Heart right ventricle (tissue), 16 donors: ENCODE data around the gene FKBP2. TPM values are rescaled to one million over a fixed set of nuclear protein-coding genes. Genes with fewer than 3 reads are reported as not detected.

ENCODE experiments used
- ATAC-seq, 8 donors: fragments of 200-7000 bp; cut with Tn5 transposase; one replicate each; pipeline ENCODE4 v1.9.1; 2020; ENCODE audit warnings: mild to moderate bottlenecking in 8 of 8, moderate library complexity in 8 of 8, moderate number of reproducible peaks in 1 of 8
- DNase-seq, 2 donors: peaks; one replicate each; pipeline ENCODE4 v3.0.0-alpha.2; 2020
- H3K27ac ChIP-seq, 10 donors: fragments of 200-600 bp; sonication (generic) in 2 of 10; one replicate each; pipeline versions ENCODE4 v1.5.0 to v1.8.0; 2020 to 2022; ENCODE audit warnings: mild to moderate bottlenecking in 3 of 10
- H3K27me3 ChIP-seq, 7 donors: fragments of 200-600 bp; one replicate each; pipeline ENCODE4 v1.8.0; 2021 to 2022; ENCODE audit warnings: mild to moderate bottlenecking in 2 of 7
- H3K36me3 ChIP-seq, 9 donors: fragments of 200-600 bp; sonication (generic) in 1 of 9; one replicate each; pipeline versions ENCODE4 v1.5.0 to v1.8.0; 2020 to 2022; ENCODE audit warnings: mild to moderate bottlenecking in 2 of 9
- H3K4me1 ChIP-seq, 9 donors: fragments of 200-600 bp; sonication (generic) in 1 of 9; one replicate each; pipeline versions ENCODE4 v1.5.0 to v1.8.0; 2020 to 2022; ENCODE audit warnings: mild to moderate bottlenecking in 4 of 9
- H3K4me3 ChIP-seq, 10 donors: fragments of 200-600 bp; sonication (generic) in 2 of 10; one replicate each; pipeline versions ENCODE4 v1.5.0 to v1.8.0; 2020 to 2022; ENCODE audit warnings: mild to moderate bottlenecking in 7 of 10, moderate library complexity in 2 of 10
- H3K9me3 ChIP-seq, 11 donors: fragments of 200-600 bp in 10 of 11; sonication (generic) in 2 of 11; one replicate each; pipeline versions ENCODE4 v1.5.0 to v1.8.0; 2013 to 2022; ENCODE audit warnings: mild to moderate bottlenecking in 2 of 11, control low read depth in 1 of 11, moderate library complexity in 1 of 11
- WGBS, 2 donors: extraction: QIAGEN DNeasy Blood & Tissue Kit; methylation state at CpG; one replicate each; pipeline ENCODE4 v1.1.7; 2013; ENCODE audit warnings: inconsistent platforms in 1 of 2; 5-methylcytosine and 5-hydroxymethylcytosine counted together
- intact Hi-C, 10 donors: fragments of 100-400 bp; cut with DNase I; formaldehyde crosslinking; loops; one replicate each; pipeline versions ENCODE4 v1.11.1 to v1.14.2; 2022
- polyA plus RNA-seq, 2 donors: library from polyadenylated mRNA; stranded (reverse); fragments of 200-250 nt; gene quantifications; one replicate each; pipeline ENCODE4 v1.2.3, GENCODE V29; 2013
- total RNA-seq, 10 donors: library from RNA; stranded (reverse); fragmentation: NEBNext Ultra II Directional in 3 of 10; extraction: Animal tissue kit (Norgen Biotek cat#: 25700) in 3 of 10; gene quantifications; one replicate each; pipeline versions ENCODE4 v1.2.1 to v1.2.4, GENCODE V29; 2021 to 2023
- TF ChIP-seq, protein P1 (sequence below), 9 donors: fragments of 200-600 bp; sonication (generic) in 2 of 9; IDR thresholded peaks; one replicate each; pipeline versions ENCODE4 v1.5.0 to v1.8.0; 2021 to 2022; ENCODE audit warnings: antibody characterized with exemption in 9 of 9, mild to moderate bottlenecking in 5 of 9, moderate library complexity in 1 of 9
- donor health status: Arrhythmogenic right ventricular cardiomyopathy.
- donor health status: ischemic (EF 13 %, LVEDD 7.1; RV severe dilation, severe dysfunction).
- donor health status: healthy with polysubstance abuse.
- donor health status: DM: no; HTN: yes; CAD: no.
- donor health status: DM: no; HTN: no; CAD: no.
- donor health status: ischemic (EF 25% LVEDD 6.9; RV normal size, moderate dysfunction).
- donor health status: ischemic (EF 25% LVEDD 5.7; RV mildly dilated, moderate dysfunction).
- donor health status: healthy.
- donor health status: DM: yes; HTN: yes; CAD: no.
- donor health status: Ischemic cardiomyopathy.
- donor health status: ischemic (EF 35%, LVEDD 5.7; RV mildly dilated, moderate dysfunction).
- donor health status: nonischemic (EF 11% LVEDD 7.7; RV severe dilation, severe dysfunction).
- donor health status: DM: yes; HTN: yes; CAD: no.
- donor health status: PGD.
- donor health status: ischemic (EF 29% LVEDD 5.4; RV normal size, mild dysfunction).
- donor health status: nonischemic (EF 23%, LVEDD 6.1; RV moderate dilation, normal function).

Gene FKBP2
- total and polyA plus RNA-seq, 12 donors: 40.2 to 404 (median 49.4) TPM

- DNase-seq (no peak), ATAC-seq (peak in 4 of 8 donors; percentile 1 to 15 (median 3))
- peaks cover 7 to 55% (median 39%) of the 10 kb centered on the region in 9 donors for H3K4me1 ChIP-seq
- TF ChIP-seq, protein P1, sequence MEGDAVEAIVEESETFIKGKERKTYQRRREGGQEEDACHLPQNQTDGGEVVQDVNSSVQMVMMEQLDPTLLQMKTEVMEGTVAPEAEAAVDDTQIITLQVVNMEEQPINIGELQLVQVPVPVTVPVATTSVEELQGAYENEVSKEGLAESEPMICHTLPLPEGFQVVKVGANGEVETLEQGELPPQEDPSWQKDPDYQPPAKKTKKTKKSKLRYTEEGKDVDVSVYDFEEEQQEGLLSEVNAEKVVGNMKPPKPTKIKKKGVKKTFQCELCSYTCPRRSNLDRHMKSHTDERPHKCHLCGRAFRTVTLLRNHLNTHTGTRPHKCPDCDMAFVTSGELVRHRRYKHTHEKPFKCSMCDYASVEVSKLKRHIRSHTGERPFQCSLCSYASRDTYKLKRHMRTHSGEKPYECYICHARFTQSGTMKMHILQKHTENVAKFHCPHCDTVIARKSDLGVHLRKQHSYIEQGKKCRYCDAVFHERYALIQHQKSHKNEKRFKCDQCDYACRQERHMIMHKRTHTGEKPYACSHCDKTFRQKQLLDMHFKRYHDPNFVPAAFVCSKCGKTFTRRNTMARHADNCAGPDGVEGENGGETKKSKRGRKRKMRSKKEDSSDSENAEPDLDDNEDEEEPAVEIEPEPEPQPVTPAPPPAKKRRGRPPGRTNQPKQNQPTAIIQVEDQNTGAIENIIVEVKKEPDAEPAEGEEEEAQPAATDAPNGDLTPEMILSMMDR (IDR thresholded peaks at IDR 0.05): no peak
- H3K9me3 ChIP-seq: no peaks in the 10 kb centered on the region
- intact Hi-C loops: loop anchor here in 3 of 10 donors (5.0 kb wide), 2 partner anchors 89 to 94 kb away; partner anchors contain the start of gene CATSPERZ (in 1 of the 3)
- no peaks in the 10 kb centered on the region for H3K27me3 ChIP-seq
- peak overlapping the region; percentile 82 to 99 (median 91) for H3K27ac ChIP-seq
- peak overlapping the region in 9 of 10 donors; percentile 28 to 76 (median 51) for H3K4me3 ChIP-seq
- peaks cover 0 to 72% (median 18%) of the 10 kb centered on the region in 9 donors for H3K36me3 ChIP-seq
- 75 to 85% methylated on average over 23 of the region's 23 CpGs for WGBS, 2 donors
These were observed 32.7 kb upstream of the FKBP2 start for GRCh38 chr11:64208086-64208795.

DNA sequence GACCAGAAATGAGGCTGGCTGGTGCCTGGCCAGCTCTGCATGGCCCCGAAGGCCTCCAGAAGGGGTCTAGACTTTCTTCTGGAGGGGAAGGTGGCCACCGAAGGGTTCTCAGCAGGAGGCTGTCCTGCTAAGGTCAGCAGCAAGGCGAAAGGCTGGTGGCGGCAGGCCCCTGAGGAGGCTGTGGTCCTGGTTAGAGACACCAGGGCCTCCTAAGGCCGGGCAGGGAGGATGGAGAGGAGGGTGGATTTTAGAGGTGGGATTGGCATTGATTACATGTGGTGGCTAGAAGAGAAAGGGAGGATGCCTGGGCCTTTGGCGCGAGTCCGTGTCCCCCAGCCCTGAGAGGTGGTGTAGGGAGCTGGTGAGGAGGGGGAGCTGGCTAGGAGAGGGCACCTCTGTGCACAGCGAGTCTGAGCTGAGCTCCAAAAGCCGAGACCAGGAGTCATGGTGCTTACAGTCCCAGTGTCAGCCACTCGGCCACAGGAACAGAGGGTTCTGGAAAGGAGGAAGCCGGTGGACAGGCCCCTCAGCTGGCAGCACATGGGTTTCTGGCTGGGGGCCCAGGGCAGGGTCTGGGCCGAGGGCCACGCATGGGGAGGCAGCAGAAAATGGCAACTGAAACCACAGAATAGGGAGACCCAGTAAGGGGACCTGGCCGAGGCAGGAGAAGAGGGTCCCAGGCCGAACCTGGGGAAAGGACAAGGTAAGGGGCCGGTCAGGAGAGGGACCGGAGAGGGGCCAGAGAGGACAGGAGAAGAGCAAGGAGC, 31.9 kb upstream of the FKBP2 start:
- Histone ChIP-seq H3K4me1 (peaks cover 7 to 55% (median 39%) of the 10 kb centered on the region in 9 donors), H3K4me3 (peak overlapping the region in 1 of 10 donors; percentile 76), H3K27me3 (no peaks in the 10 kb centered on the region), H3K36me3 (peaks cover 0 to 71% (median 11%) of the 10 kb centered on the region in 9 donors), H3K27ac (peak overlapping the region in 8 of 10 donors; percentile 84 to 99 (median 92)), H3K9me3 (no peaks in the 10 kb centered on the region)
- TF ChIP-seq, protein P1 (IDR thresholded peaks at IDR 0.05): no peak
- intact Hi-C loops: loop anchor here in 3 of 10 donors (5.0 kb wide), 2 partner anchors 88 to 93 kb away; partner anchors contain the start of gene CATSPERZ (in 1 of the 3)
- WGBS, 2 donors: 83 to 88% methylated on average over 18 of the region's 18 CpGs
- no peak for ATAC-seq
- no peak for DNase-seq

GRCh38 chr11:64209563-64209843, 31.4 kb upstream of the FKBP2 start:
- Histone ChIP-seq H3K9me3 (no peaks in the 10 kb centered on the region), H3K27ac (peak overlapping the region in 1 of 10 donors; percentile 93), H3K4me3 (no peak overlapping the region), H3K27me3 (no peaks in the 10 kb centered on the region), H3K36me3 (peaks cover 0 to 71% (median 8%) of the 10 kb centered on the region in 9 donors), H3K4me1 (peaks cover 7 to 50% (median 35%) of the 10 kb centered on the region in 9 donors)
- intact Hi-C loops: loop anchor here in 3 of 10 donors (5.0 kb wide), 2 partner anchors 88 to 93 kb away; partner anchors contain the start of gene CATSPERZ (in 1 of the 3)
- ATAC-seq: no peak
- DNase-seq: no peak
- WGBS, 2 donors: 86 to 93% methylated on average over 8 of the region's 8 CpGs
- TF ChIP-seq, protein P1 (IDR thresholded peaks at IDR 0.05): no peak

- Histone ChIP-seq H3K36me3 (peaks cover 0 to 71% (median 8%) of the 10 kb centered on the region in 9 donors), H3K4me1 (peaks cover 4 to 41% (median 27%) of the 10 kb centered on the region in 9 donors), H3K9me3 (no peaks in the 10 kb centered on the region), H3K27ac (no peak overlapping the region), H3K27me3 (no peaks in the 10 kb centered on the region), H3K4me3 (no peak overlapping the region)
- 95% methylated on average over 23 to 24 of the region's 24 CpGs for WGBS, 2 donors
- no peak for ATAC-seq
- no peak for DNase-seq
- TF ChIP-seq, protein P1 (IDR thresholded peaks at IDR 0.05): no peak
- intact Hi-C loops: no loop called here
These were observed 30.4 kb upstream of the FKBP2 start for GRCh38 chr11:64210301-64211020.
